A673 (cell line): ENCODE results near the gene MYO5B.

Source experiments
- CTCF ChIP-seq: fragments of 300-800, 200-600 bp; sonication (generic); conservative IDR thresholded peaks from 2 replicates; pipeline ENCODE4 v1.5.1; 2017; ENCODE audit warnings: low read depth, mild to moderate bottlenecking, antibody characterized with exemption, low read length, moderate library complexity, mixed read lengths
- EZH2 ChIP-seq: fragments of 200-600 bp; sonication (generic); IDR thresholded peaks from 2 replicates; pipeline ENCODE4 v1.6.1; 2017; ENCODE audit warnings: borderline replicate concordance, low read depth, mild to moderate bottlenecking, mixed read lengths, antibody characterized with exemption, low read length; ENCODE audit not compliant: poor library complexity, severe bottlenecking

- TF ChIP-seq EZH2 (no peak), CTCF (no peak)
These were observed 235.8 kb downstream of the MYO5B start for GRCh38 chr18:49959176-49959575.
